Heart left ventricle (tissue), 13 donors: ENCODE measurements around the gene ANKRD29.

Source experiments
- CTCF ChIP-seq, 12 donors: fragments of 200-600 bp; sonication (generic) in 4 of 12; IDR thresholded peaks; one replicate each; pipeline versions ENCODE4 v1.5.0 to v1.8.0; 2018 to 2022; ENCODE audit warnings: antibody characterized with exemption in 12 of 12, mild to moderate bottlenecking in 5 of 12
- POLR2A ChIP-seq, 2 donors: fragments of 450-650 bp; IDR thresholded peaks; one replicate each; pipeline ENCODE4 v1.6.1; 2017; ENCODE audit warnings: antibody characterized with exemption in 2 of 2, mild to moderate bottlenecking in 2 of 2, moderate library complexity in 2 of 2
- donor health status: ischemic (EF 13 %, LVEDD 7.1; RV severe dilation, severe dysfunction).
- donor health status: DM: no; HTN: yes; CAD: no.
- donor health status: DM: no; HTN: no; CAD: no.
- donor health status: ischemic (EF 25% LVEDD 6.9; RV normal size, moderate dysfunction).
- donor health status: ischemic (EF 25% LVEDD 5.7; RV mildly dilated, moderate dysfunction).
- donor health status: ischemic (EF 35%, LVEDD 5.7; RV mildly dilated, moderate dysfunction).
- donor health status: nonischemic (EF 11% LVEDD 7.7; RV severe dilation, severe dysfunction).
- donor health status: DM: yes; HTN: yes; CAD: no.
- donor health status: PGD.
- donor health status: ischemic (EF 29% LVEDD 5.4; RV normal size, mild dysfunction).
- donor health status: nonischemic (EF 23%, LVEDD 6.1; RV moderate dilation, normal function).

GRCh38 chr18:23632615-23633014 lies 30.1 kb downstream of the ANKRD29 start:
- TF ChIP-seq CTCF (IDR thresholded peaks at IDR 0.05) = no peak
- no peak for TF ChIP-seq POLR2A (IDR thresholded peaks at IDR 0.05)
